ENCODE data around the gene BCAS4.

DNA sequence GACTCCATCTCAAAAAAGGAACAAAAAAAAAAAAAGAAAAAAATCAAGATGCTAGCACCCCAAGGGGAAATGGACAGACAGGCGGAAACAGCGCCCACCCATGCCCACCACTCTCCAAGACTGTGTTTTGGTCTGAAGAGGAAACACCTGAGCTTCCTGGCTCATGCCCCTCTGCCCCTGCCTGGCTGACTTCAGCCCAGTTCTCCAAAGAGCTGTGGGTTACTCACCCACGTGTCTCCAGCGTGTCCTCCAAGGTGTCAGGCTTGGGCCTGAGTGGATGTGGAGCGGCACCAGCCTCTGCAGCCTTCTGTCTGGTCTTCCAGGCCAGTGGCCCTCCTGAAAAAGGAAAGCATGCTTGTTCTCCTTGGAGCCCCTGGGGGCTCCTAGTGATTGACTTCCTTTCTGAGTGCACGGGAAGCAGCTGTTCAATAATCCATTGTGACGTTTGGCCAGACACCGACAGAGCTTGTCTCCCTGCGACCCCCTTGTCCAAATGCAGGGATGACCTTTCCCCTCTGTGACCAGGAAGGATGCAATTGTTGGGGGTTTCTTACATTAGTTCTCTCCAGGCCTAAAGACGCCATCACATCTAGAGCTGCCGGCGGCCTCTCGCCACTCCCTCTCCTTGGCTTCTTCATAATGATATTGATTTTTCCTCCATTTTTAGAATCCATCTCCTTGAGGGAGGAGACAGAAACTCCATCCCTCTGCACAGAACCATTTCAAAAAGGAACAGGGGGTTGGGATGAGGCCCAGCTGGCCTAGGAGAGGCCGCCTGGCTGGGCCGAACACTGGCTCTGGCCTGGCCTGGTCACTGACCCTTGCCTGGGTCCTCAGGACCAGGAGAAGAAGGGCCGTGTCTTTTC, 77.9 kb downstream of the BCAS4 start:
- TF ChIP-seq GATA3 (IDR thresholded peaks at IDR 0.05; ENCODE audit: low read depth, low read length) (no peak), GATA2 (IDR thresholded peaks at IDR 0.05; ENCODE audit: low read depth, low read length) (no peak)
